Endothelial cell of umbilical vein (primary cell): ENCODE measurements around the gene KHDC3L. TPM values are rescaled to one million over a fixed set of nuclear protein-coding genes. Genes with fewer than 3 reads are reported as not detected.

Experiments
- BruUV-seq: library from RNA; stranded (reverse); fragments of 400-500 nt; replicated peaks from 2 replicates; lab custom pipeline; 2021; lab: Mats Ljungman, UMichigan
- CTCF ChIA-PET: fragments of 300-600, 350-600 bp; sonication (Branson Sonifier 250); formaldehyde crosslinking; loops from one replicate; lab custom pipeline; 2021; ENCODE audit warnings: antibody characterized with exemption, inconsistent platforms; lab: Charles Lee
- POLR2A ChIA-PET: fragments of 300-600, 350-600 bp; sonication (Branson Sonifier 250); formaldehyde crosslinking; loops from one replicate; lab custom pipeline; 2021; ENCODE audit warnings: antibody characterized with exemption, inconsistent platforms; lab: Charles Lee
- DNase-seq: peaks from one replicate; pipeline ENCODE4 v3.0.0-alpha.2; 2011; ENCODE audit warnings: low read depth, low spot score
- FAIRE-seq: peaks from 2 replicates; lab custom pipeline; 2011; peaks lifted over from hg19 to GRCh38; lab: Jason Lieb, UNC
- H2AFZ ChIP-seq: 2 replicates; pipeline ENCODE4 v1.6.0; 2012; ENCODE audit warnings: low read depth, low read length, control low read depth, inconsistent platforms
- H3K27ac ChIP-seq: 2 replicates; pipeline ENCODE4 v1.5.1; 2011; ENCODE audit warnings: low read depth, mild to moderate bottlenecking, control low read depth, low read length, moderate library complexity; ENCODE audit not compliant: insufficient read depth
- H3K27me3 ChIP-seq, 2 experiments: 2 replicates each; pipeline versions ENCODE4 v1.6.0 to v1.6.1; 2011; ENCODE audit warnings: low read length in 2 of 2, mixed read lengths in 1 of 2; ENCODE audit not compliant: control insufficient read depth in 2 of 2, insufficient read depth in 2 of 2
- H3K36me3 ChIP-seq, 2 experiments: 2 replicates in 1 of 2; 3 replicates in 1 of 2; pipeline ENCODE4 v1.5.1; 2011; ENCODE audit warnings: low read length in 2 of 2, mild to moderate bottlenecking in 1 of 2, moderate library complexity in 1 of 2; ENCODE audit not compliant: control insufficient read depth in 2 of 2, insufficient read depth in 2 of 2; ENCODE audit errors: extremely low read depth in 1 of 2
- H3K4me1 ChIP-seq: 3 replicates; pipeline ENCODE4 v1.5.1; 2011; ENCODE audit warnings: mild to moderate bottlenecking, low read length; ENCODE audit not compliant: control insufficient read depth, insufficient read depth; ENCODE audit errors: extremely low read depth
- H3K4me2 ChIP-seq: 2 replicates; pipeline ENCODE4 v1.6.1; 2011; ENCODE audit warnings: low read length, control low read depth, mixed read lengths; ENCODE audit not compliant: insufficient read depth
- H3K4me3 ChIP-seq, 3 experiments: fragments of 200-600 bp in 1 of 3; sonication (generic), shearing (Covaris generic) in 1 of 3; replicated peaks in 1 of 3; 2 replicates each; pipeline ENCODE4 v1.5.1; 2011 to 2016; ENCODE audit warnings: control low read depth in 3 of 3, low read length in 3 of 3, mild to moderate bottlenecking in 2 of 3, inconsistent platforms in 1 of 3, low read depth in 1 of 3, moderate library complexity in 1 of 3; ENCODE audit not compliant: insufficient read depth in 1 of 3
- H3K79me2 ChIP-seq: 2 replicates; pipeline ENCODE4 v1.6.0; 2012; ENCODE audit warnings: low read length, inconsistent platforms; ENCODE audit not compliant: control insufficient read depth, insufficient read depth
- H3K9ac ChIP-seq: replicated peaks from 2 replicates; pipeline ENCODE3; 2011; ENCODE audit warnings: low read length, control low read depth; ENCODE audit not compliant: insufficient read depth; ENCODE audit errors: extremely low read depth
- H3K9me1 ChIP-seq: replicated peaks from 3 replicates; pipeline ENCODE4 v1.6.0; 2011; ENCODE audit warnings: mild to moderate bottlenecking, low read length; ENCODE audit not compliant: control insufficient read depth, insufficient read depth; ENCODE audit errors: extremely low read depth
- H3K9me3 ChIP-seq: replicated peaks from 2 replicates; pipeline ENCODE4 v1.5.1; 2012; ENCODE audit warnings: low read length, inconsistent platforms; ENCODE audit not compliant: control insufficient read depth, insufficient read depth
- H4K20me1 ChIP-seq: replicated peaks from 2 replicates; pipeline ENCODE3; 2011; ENCODE audit warnings: mild to moderate bottlenecking, low read length; ENCODE audit not compliant: control insufficient read depth, insufficient read depth; ENCODE audit errors: extremely low read depth
- EZH2 ChIP-seq: IDR thresholded peaks from 2 replicates; pipeline ENCODE4 v1.6.1; 2012; ENCODE audit warnings: borderline replicate concordance, low read depth, mild to moderate bottlenecking, moderate library complexity, low read length, inconsistent platforms; ENCODE audit not compliant: severe bottlenecking
- FOS ChIP-seq: IDR thresholded peaks from 2 replicates; pipeline ENCODE4 v1.6.1; 2011; ENCODE audit warnings: mild to moderate bottlenecking, low read length, moderate library complexity, borderline replicate concordance; ENCODE audit not compliant: insufficient read depth
- GATA2 ChIP-seq: IDR thresholded peaks from 2 replicates; pipeline ENCODE4 v1.7.0; 2011; ENCODE audit warnings: low read depth, mild to moderate bottlenecking, moderate library complexity, mixed read lengths, low read length; ENCODE audit not compliant: insufficient read length, insufficient read depth
- JUN ChIP-seq: IDR thresholded peaks from 2 replicates; pipeline ENCODE4 v1.6.1; 2011; ENCODE audit warnings: borderline replicate concordance, low read depth; ENCODE audit not compliant: insufficient read length, insufficient read depth
- MAX ChIP-seq: IDR thresholded peaks from 2 replicates; pipeline ENCODE4 v1.6.1; 2011; ENCODE audit not compliant: insufficient read depth, insufficient read length
- MYC ChIP-seq: IDR thresholded peaks from one replicate; pipeline ENCODE4 v1.6.1; 2011; ENCODE audit warnings: mild to moderate bottlenecking, low read depth, low read length
- POLR2A ChIP-seq: IDR thresholded peaks from 2 replicates; pipeline ENCODE4 v1.6.1; 2012; ENCODE audit warnings: low read depth, mild to moderate bottlenecking, control low read depth, low read length
- POLR2AphosphoS5 ChIP-seq: IDR thresholded peaks from 2 replicates; pipeline ENCODE4 v1.6.1; 2012; ENCODE audit warnings: low read depth, mild to moderate bottlenecking, control low read depth, low read length, moderate library complexity; ENCODE audit not compliant: insufficient read depth
- dilution Hi-C: fragments of 300-500 bp; cut with MboI; formaldehyde crosslinking; loops from one replicate; pipeline ENCODE4 v1.15.0; 2019; ENCODE audit warnings: low sequenced_read_pairs; ENCODE audit not compliant: extremely low pct_ligation_motif_present
- intact Hi-C: fragments of 100-400 bp; cut with micrococcal nuclease; formaldehyde crosslinking; loops from one replicate; pipeline ENCODE4 v1.10.0; 2022
- polyA plus RNA-seq, 4 experiments: library from polyadenylated mRNA; depleted of rRNA in 3 of 4; stranded (reverse) in 3 of 4; unstranded in 1 of 4; fragments of >200 nt; gene quantifications; 2 replicates each; pipeline versions ENCODE4 v1.2.1 to v1.2.3, GENCODE V29; 2011 to 2012; ENCODE audit warnings: missing spikeins in 1 of 4
- total RNA-seq: library from RNA; stranded (reverse); gene quantifications from 2 replicates; pipeline ENCODE4 v1.2.3, GENCODE V29; 2021
- TF ChIP-seq, protein P1 (sequence below), 2 donors: IDR thresholded peaks; 1 replicate in 1 of 2; 2 replicates in 1 of 2; pipeline ENCODE4 v1.5.1; 2011; ENCODE audit warnings: low read length in 2 of 2, mild to moderate bottlenecking in 2 of 2, moderate library complexity in 2 of 2, control low read depth in 1 of 2, inconsistent platforms in 1 of 2, low read depth in 1 of 2; ENCODE audit not compliant: insufficient read depth in 1 of 2; ENCODE audit errors: extremely low read depth in 1 of 2

KHDC3L gene
- total and polyA plus RNA-seq, 2 donors (not counting 3 experiments of a cell fraction or from before 2014, with no cell fraction given): not detected

DNA sequence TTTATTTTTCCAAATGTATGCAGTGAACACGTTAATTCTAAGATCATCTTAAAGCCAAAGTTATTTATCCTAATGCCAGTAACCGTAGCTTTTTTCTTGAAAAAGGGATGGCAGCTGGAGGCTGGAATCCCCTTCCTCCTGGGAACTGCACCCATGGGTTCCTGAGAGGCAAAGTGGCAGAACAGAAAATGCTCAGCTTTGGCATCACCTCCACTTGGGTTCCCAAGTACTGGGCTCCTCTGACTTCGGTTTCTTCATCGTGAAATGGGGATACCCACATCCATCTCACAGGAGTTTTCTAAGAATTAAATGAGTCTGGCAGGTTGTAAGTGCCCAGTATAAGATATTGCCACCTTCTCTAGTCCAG lies 26.0 kb downstream of the KHDC3L start:
- no peaks in the 10 kb centered on the region for H3K36me3 ChIP-seq
- no peaks in the 10 kb centered on the region for H3K27me3 ChIP-seq
- H3K9me1 ChIP-seq: no peaks in the 10 kb centered on the region
- H3K27ac ChIP-seq: no peak overlapping the region
- FAIRE-seq: peak; percentile 21
- peak overlapping the region; percentile 98 for H3K4me2 ChIP-seq
- peak overlapping the region; percentile 35 to 41 (median 37) for H3K4me3 ChIP-seq
- ChIA-PET POLR2A (no interaction called here), CTCF (interaction anchor here (0.8 to 2.1 kb wide), 16 partner anchors 8 to 264 kb away, joined by 3 to 26 read pairs (median 4); partner anchors contain the start of genes MTO1 and OOEP)
- BruUV-seq: no TSS peak
- peak overlapping the region; percentile 100 for H2AFZ ChIP-seq
- no peaks in the 10 kb centered on the region for H3K79me2 ChIP-seq
- intact Hi-C loops: loop anchor here (5.0 kb wide), 1 partner anchor 101 kb away; no protein-coding TSS in a partner anchor
- DNase-seq: no peak
- no peaks in the 10 kb centered on the region for H4K20me1 ChIP-seq
- dilution Hi-C loops: no loop called here
- TF ChIP-seq EZH2 (no peak), FOS (no peak), JUN (no peak), POLR2A (no peak), GATA2 (no peak), MAX (no peak), MYC (no peak), POLR2AphosphoS5 (no peak)
- TF ChIP-seq, protein P1, sequence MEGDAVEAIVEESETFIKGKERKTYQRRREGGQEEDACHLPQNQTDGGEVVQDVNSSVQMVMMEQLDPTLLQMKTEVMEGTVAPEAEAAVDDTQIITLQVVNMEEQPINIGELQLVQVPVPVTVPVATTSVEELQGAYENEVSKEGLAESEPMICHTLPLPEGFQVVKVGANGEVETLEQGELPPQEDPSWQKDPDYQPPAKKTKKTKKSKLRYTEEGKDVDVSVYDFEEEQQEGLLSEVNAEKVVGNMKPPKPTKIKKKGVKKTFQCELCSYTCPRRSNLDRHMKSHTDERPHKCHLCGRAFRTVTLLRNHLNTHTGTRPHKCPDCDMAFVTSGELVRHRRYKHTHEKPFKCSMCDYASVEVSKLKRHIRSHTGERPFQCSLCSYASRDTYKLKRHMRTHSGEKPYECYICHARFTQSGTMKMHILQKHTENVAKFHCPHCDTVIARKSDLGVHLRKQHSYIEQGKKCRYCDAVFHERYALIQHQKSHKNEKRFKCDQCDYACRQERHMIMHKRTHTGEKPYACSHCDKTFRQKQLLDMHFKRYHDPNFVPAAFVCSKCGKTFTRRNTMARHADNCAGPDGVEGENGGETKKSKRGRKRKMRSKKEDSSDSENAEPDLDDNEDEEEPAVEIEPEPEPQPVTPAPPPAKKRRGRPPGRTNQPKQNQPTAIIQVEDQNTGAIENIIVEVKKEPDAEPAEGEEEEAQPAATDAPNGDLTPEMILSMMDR (IDR thresholded peaks at IDR 0.05; ENCODE audit: extremely low read depth in 1 of 2, insufficient read depth in 1 of 2, low read depth in 1 of 2, low read length in 2 of 2): no peak
- H3K9ac ChIP-seq: peak overlapping the region; percentile 8
- H3K9me3 ChIP-seq: no peaks in the 10 kb centered on the region
- peaks cover 10% of the 10 kb centered on the region for H3K4me1 ChIP-seq
